Dedifferentiated amniotic fluid mesenchymal stem cell (primary cell): ENCODE data around the gene OVOL2.
"Not testable (repeated sequence)": the region's sequence is repeated elsewhere in the genome, so short reads cannot be mapped to it uniquely, and the experiment has no call there.

Experiments
- DNase-seq: peaks from one replicate; pipeline ENCODE4 v3.0.0-alpha.2; 2016; ENCODE audit errors: extremely low spot score

OVOL2 gene

DNA sequence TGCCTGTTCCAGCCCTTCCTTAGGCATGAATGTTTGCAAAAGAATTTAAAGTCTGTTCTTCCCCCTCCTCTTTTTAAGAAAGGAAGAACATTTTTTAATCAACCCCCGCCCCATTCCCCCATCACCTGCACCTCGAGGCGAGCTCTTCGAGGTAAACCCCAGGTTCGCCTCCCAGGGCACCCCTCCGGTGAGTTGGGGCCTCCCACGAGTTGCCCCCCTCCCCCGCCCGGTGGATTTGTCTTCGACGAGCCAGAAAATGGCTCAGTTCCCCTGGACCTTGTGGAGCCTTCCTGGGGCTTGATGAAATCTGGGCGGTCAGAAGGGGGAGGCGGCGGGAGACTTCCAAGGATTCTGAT lies 256 bp upstream of the OVOL2 start:
- DNase-seq: no peak

- DNase-seq: no peak
Observed at GRCh38 chr20:18056174-18057100, 1.3 kb downstream of the OVOL2 start.

- no peak for DNase-seq
Observed at GRCh38 chr20:18055261-18055660, 2.5 kb downstream of the OVOL2 start.

- DNase-seq: no peak
Observed at GRCh38 chr20:18052856-18053255, 4.9 kb downstream of the OVOL2 start.

- no peak for DNase-seq
Observed at GRCh38 chr20:18050628-18051027, 7.1 kb downstream of the OVOL2 start.

GRCh38 chr20:18048176-18048575 lies 9.5 kb downstream of the OVOL2 start:
- DNase-seq: no peak

- DNase-seq: no peak
Observed at GRCh38 chr20:18046535-18046934, 11.2 kb downstream of the OVOL2 start.

DNA sequence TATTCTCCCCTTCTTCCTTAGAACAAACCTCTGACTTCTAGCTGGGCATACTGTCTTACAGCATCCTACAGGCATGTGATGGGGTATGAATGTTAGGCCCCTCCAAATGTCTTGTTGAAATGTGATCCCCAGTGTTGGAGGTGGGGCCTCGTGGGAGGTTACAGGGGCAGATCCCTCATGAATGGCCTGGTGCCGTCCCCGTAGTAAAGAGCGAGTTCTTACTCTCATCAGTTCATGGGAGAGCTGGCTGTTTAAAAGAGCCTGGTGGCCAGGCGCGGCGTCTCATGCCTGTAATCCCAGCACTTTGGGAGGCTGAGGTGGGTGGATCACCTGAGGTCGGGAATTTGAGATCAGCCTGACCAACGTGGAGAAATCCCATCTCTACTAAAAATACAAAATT lies 15.5 kb downstream of the OVOL2 start:
- DNase-seq: no peak

DNA sequence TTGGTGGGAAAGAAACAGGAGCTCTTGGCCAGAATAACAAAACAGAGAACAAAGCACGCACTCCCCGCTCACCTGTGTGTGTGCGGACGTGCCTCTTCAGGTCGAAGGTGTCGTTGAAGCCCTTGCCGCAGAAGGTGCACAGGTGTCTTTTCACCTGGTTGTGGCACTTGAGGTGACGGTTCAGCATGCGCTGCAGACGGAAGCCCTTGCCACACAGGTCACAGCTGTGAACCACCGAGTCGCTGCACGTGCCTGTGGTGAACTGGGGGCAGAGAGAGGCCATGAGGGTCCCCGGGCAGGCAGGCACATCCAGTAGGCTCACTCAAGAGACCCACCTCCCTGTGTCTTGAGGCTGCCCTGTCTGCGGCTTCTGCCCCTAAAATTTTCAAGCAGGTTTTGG lies 16.3 kb downstream of the OVOL2 start:
- no peak for DNase-seq

DNA sequence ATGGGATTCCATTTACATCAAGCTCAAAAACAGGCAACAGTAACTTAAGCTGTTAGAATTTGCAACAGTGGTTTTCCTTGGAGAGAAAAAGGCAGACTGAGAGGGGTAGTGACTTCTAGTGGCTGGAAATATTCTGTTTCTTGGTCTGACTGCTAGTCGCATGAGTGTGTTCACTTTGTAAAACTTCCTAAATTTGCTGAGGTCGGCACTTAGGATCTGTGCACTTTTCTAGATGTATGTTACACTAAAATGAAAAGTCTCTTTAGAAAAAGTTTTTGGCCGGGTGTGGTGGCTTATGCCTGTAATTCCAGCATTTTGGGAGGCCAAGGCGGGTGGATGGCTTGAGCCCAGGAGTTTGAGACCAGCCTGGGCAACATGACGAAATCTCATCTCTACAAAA lies 18.7 kb downstream of the OVOL2 start:
- no peak for DNase-seq

DNA sequence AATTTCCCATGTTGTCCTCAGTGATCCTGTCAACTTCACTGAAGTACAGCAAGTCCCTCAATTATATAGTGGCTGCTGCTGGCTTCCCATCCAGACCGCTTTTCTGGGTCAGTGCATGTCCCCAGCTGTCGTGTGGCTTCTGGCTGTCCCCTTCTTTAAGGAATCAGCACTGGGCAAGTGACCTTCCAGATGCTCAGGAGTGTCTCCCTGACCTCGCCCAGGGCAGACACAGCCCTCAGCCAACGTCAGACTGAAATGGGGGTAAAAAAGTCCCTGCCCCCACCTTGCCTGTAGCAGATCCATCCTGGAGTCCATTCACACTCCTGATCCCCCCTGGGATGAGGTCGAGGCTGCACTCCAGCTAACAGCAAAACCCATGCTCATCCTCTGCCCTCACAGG lies 23.7 kb downstream of the OVOL2 start:
- DNase-seq: no peak

- DNase-seq: no peak
Observed at GRCh38 chr20:18032977-18033892, 24.5 kb downstream of the OVOL2 start.

- DNase-seq: no peak
Observed at GRCh38 chr20:18031888-18032509, 25.7 kb downstream of the OVOL2 start.

DNA sequence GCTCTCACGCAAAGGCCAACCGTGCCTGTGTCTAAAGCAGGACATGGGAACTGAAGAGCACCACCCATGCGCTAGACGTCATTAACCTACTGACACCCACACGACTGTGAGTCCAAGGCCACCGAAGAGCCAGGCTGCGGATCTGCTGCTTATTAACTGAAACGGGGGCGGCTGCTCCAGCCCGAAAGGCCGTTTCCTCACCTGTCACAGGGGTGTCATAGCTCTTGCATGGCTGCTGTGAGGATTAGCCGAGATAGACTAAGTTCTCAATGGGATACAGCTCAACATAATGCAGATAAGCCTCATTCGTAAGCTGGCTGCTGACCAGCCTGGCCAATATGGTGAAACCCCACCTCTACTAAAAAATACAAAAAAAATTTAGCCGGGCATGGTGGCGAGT lies 26.7 kb downstream of the OVOL2 start:
- no peak for DNase-seq

DNA sequence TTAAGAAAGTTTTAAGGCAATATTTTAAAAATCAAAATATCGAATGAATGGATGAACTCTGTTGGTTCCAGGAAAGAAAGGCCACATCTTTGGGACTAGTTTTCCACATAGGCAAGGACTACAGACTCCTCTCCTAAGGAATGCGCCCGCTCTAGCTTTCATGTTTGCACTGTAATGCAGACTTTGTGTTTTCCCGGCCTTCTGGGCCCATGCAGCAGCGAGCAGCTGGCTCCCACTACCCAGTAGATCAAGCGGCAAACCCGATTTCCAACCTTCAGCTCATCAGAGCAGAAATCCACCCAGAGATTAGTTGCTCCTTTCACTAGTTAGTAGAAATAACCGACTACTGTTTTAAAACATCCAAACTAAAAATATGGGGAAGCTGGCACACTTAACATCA lies 27.7 kb downstream of the OVOL2 start:
- no peak for DNase-seq

DNA sequence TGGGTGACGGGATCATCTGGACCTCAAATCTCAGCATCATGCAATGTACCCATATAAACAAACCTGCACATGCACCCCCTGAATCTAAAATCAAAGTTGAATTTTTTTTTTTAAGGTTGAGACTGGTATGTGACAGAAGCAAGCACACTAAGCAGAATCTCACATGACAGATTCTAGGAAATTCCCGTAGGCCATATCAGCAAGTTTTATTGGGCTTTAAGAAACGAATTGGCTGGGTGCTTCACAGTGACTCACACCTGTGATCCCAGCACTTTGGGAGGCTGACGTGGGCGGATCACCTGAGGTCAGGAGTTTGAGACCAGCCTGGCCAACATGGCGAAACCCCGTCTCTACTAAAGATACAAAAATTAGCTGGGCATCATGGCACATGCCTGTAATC lies 30.7 kb downstream of the OVOL2 start:
- not testable (repeated sequence) for DNase-seq

- DNase-seq: no peak
Observed at GRCh38 chr20:18024606-18025127, 33.0 kb downstream of the OVOL2 start.

DNA sequence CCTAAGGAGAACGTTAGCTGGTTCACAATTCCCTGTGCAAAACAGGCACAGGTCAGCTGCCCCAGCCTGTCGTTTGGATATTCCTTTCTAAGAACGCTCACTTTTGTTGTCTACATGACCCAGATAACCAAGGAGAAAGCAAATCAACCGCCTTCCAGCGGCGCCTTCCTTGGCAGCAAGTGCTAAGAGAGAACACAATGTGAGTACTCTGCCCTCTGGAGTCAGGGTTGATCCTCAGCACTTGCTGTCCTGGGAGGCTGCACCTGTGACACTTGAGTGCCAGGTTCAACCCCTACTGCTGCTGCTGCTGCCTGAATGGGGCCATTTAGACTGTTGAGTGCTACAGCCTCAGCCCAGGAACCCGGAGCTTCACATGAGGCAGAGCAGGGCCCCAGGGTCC lies 36.8 kb downstream of the OVOL2 start:
- no peak for DNase-seq

- DNase-seq: no peak
Observed at GRCh38 chr20:18019068-18019467, 38.6 kb downstream of the OVOL2 start.

DNA sequence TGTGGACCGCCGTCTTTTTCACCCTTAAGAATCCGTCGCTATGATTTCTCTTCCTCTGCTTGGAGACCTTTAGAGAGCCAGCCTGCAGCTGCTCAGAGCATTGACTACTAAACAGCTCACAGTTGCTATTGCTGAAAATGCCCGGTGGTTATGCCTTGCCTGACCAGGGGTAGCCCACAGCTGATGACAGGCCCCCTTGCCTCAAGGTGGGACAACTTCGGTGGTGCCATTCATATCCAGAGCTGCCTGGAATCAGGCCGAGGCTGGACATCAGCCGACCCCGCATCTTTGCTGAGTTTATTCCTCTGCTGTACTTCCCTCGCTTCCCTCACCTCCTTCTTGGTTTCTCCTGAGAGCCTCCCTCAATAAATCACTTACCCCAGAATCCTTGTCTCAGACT lies 39.6 kb downstream of the OVOL2 start:
- DNase-seq: no peak

GRCh38 chr20:18016772-18017171 lies 40.9 kb downstream of the OVOL2 start:
- no peak for DNase-seq

DNA sequence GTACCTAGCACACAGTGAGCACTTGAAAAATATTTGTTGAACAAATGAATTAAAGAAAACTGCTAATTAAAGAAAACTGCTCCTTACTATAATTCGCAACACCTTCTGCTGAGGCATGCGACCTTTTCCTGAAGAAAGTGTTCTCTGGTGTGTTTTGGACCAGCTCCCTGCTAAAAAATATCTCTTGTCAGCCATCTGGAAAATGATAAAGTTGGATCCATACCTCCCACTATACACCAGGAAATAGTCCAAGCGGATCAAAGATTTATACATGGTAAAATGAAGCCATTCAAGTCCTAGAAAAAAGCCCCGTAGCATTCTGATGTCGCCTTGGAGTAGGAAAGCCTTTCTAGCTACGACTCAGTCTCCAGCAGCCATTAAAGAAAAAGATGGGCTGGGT lies 43.3 kb downstream of the OVOL2 start:
- no peak for DNase-seq
